HCT116 (cell line): Measurements from ENCODE around the gene ERP29. TPM values are rescaled to one million over a fixed set of nuclear protein-coding genes. Genes with fewer than 3 reads are reported as not detected.
"Not testable (repeated sequence)": the region's sequence is repeated elsewhere in the genome, so short reads cannot be mapped to it uniquely, and the experiment has no call there.

ENCODE experiments used
- ATAC-seq: fragments of 200-7000 bp; cut with Tn5 transposase; 2 replicates; pipeline ENCODE4 v1.9.1; 2020; ENCODE audit warnings: mild to moderate bottlenecking, moderate library complexity
- BruUV-seq: library from RNA; stranded (reverse); fragments of 400-500 nt; replicated peaks from 2 replicates; lab custom pipeline; 2021; lab: Mats Ljungman, UMichigan
- CTCF ChIA-PET: fragments of 300-600 bp; sonication (Branson Sonifier 250); formaldehyde crosslinking; loops from one replicate; lab custom pipeline; 2021; ENCODE audit warnings: antibody characterized with exemption; lab: Charles Lee
- POLR2A ChIA-PET: fragments of 300-600, 350-600 bp; sonication (Branson Sonifier 250); formaldehyde crosslinking; loops from one replicate; lab custom pipeline; 2021; ENCODE audit warnings: antibody characterized with exemption; lab: Charles Lee
- RAD21 ChIA-PET, 2 experiments: fragments of 300-600 bp; sonication (Branson Sonifier 250); formaldehyde crosslinking; loops; one replicate each; lab custom pipeline; 2023; ENCODE audit warnings: low total read pairs in 2 of 2; ENCODE audit not compliant: uncharacterized antibody in 2 of 2, unreplicated experiment in 2 of 2, low non-redundant PET in 1 of 2; lab: Charles Lee
- DNase-seq: peaks from one replicate; pipeline ENCODE4 v3.0.0-alpha.2; 2010; ENCODE audit warnings: low read depth, low spot score
- H2AFZ ChIP-seq: fragments of 200-600 bp; shearing (Covaris generic), sonication (generic); 2 replicates; pipeline ENCODE4 v1.6.1; 2017; ENCODE audit warnings: low read depth, mixed run types, mixed read lengths, antibody characterized with exemption, low read length; ENCODE audit not compliant: poor library complexity, severe bottlenecking
- H3K27ac ChIP-seq: 2 replicates; pipeline ENCODE4 v1.5.1; 2012; ENCODE audit warnings: low read depth, low read length
- H3K27me3 ChIP-seq: fragments of 200-600 bp; sonication (generic); 2 replicates; pipeline ENCODE4 v1.6.1; 2016; ENCODE audit warnings: mixed run types, low read length, mixed read lengths; ENCODE audit not compliant: insufficient read depth
- H3K36me3 ChIP-seq, 2 experiments: fragments of 200-500 bp in 1 of 2; fragments of 200-600 bp in 1 of 2; sonication (Bioruptor generic) in 1 of 2; sonication (generic) in 1 of 2; 2 replicates each; pipeline versions ENCODE4 v1.5.1 to v1.6.1; 2014 to 2016; ENCODE audit warnings: low read length in 2 of 2, inconsistent platforms in 1 of 2, mixed read lengths in 1 of 2, mixed run types in 1 of 2; ENCODE audit not compliant: insufficient read depth in 2 of 2, control insufficient read depth in 1 of 2
- H3K4me1 ChIP-seq, 2 experiments: fragments of 200-600 bp in 1 of 2; sonication (generic) in 1 of 2; 2 replicates each; pipeline versions ENCODE4 v1.5.1 to v1.6.1; 2012 to 2017; ENCODE audit warnings: low read length in 2 of 2, inconsistent platforms in 1 of 2, mild to moderate bottlenecking in 1 of 2, mixed read lengths in 1 of 2, mixed run types in 1 of 2, moderate library complexity in 1 of 2; ENCODE audit not compliant: insufficient read depth in 2 of 2, control insufficient read depth in 1 of 2
- H3K4me2 ChIP-seq: fragments of 200-600 bp; sonication (generic); 2 replicates; pipeline ENCODE4 v1.6.1; 2017; ENCODE audit warnings: mixed run types, low read length, mixed read lengths
- H3K4me3 ChIP-seq, 2 experiments: fragments of 200-600 bp in 1 of 2; sonication (generic) in 1 of 2; replicated peaks in 1 of 2; 2 replicates each; pipeline ENCODE4 v1.5.1; 2011 to 2016; ENCODE audit warnings: low read length in 2 of 2, control low read depth in 1 of 2, low read depth in 1 of 2, mild to moderate bottlenecking in 1 of 2, mixed read lengths in 1 of 2, mixed run types in 1 of 2
- H3K79me2 ChIP-seq: fragments of 200-600 bp; sonication (generic); 2 replicates; pipeline ENCODE4 v1.6.1; 2017; ENCODE audit warnings: mild to moderate bottlenecking, mixed run types, low read length, moderate library complexity, mixed read lengths; ENCODE audit not compliant: insufficient read depth
- H3K9ac ChIP-seq: fragments of 200-600 bp; sonication (generic); 2 replicates; pipeline ENCODE4 v1.6.1; 2016; ENCODE audit warnings: low read length, mixed read lengths
- H3K9me2 ChIP-seq: fragments of 200-600 bp; sonication (generic), shearing (Covaris generic); 2 replicates; pipeline ENCODE4 v1.6.1; 2017; ENCODE audit warnings: mixed run types, mild to moderate bottlenecking, moderate library complexity; ENCODE audit not compliant: insufficient read depth
- H3K9me3 ChIP-seq, 2 experiments: fragments of 200-500 bp in 1 of 2; fragments of 200-600 bp in 1 of 2; sonication (Bioruptor generic) in 1 of 2; sonication (generic) in 1 of 2; 2 replicates each; pipeline ENCODE4 v1.6.1; 2014 to 2017; ENCODE audit warnings: low read length in 2 of 2, mixed read lengths in 2 of 2, inconsistent platforms in 1 of 2, low read depth in 1 of 2, mild to moderate bottlenecking in 1 of 2, mixed run types in 1 of 2, moderate library complexity in 1 of 2; ENCODE audit not compliant: control insufficient read depth in 1 of 2, insufficient read depth in 1 of 2
- H4K20me1 ChIP-seq: fragments of 200-600 bp; sonication (generic), shearing (Covaris generic); 2 replicates; pipeline ENCODE4 v1.6.1; 2017; ENCODE audit warnings: mixed run types, mild to moderate bottlenecking, moderate library complexity; ENCODE audit not compliant: insufficient read depth
- CBX3 ChIP-seq: IDR thresholded peaks from 2 replicates; pipeline ENCODE4 v1.6.1; 2012; ENCODE audit warnings: low read depth
- CEBPB ChIP-seq: IDR thresholded peaks from 2 replicates; pipeline ENCODE4 v1.6.1; 2012; ENCODE audit warnings: low read depth
- EGR1 ChIP-seq: IDR thresholded peaks from 2 replicates; pipeline ENCODE4 v1.6.1; 2012; ENCODE audit warnings: low read depth
- MAX ChIP-seq: IDR thresholded peaks from 2 replicates; pipeline ENCODE4 v1.6.1; 2012
- POLR2A ChIP-seq: IDR thresholded peaks from 2 replicates; pipeline ENCODE4 v1.7.0; 2011; ENCODE audit warnings: borderline replicate concordance; ENCODE audit not compliant: insufficient read depth, insufficient read length; ENCODE audit errors: extremely low read depth
- REST ChIP-seq: IDR thresholded peaks from 2 replicates; pipeline ENCODE4 v1.6.1; 2012; ENCODE audit warnings: low read depth
- SIN3A ChIP-seq: IDR thresholded peaks from 2 replicates; pipeline ENCODE4 v1.6.1; 2012; ENCODE audit warnings: low read depth
- SP1 ChIP-seq: IDR thresholded peaks from 2 replicates; pipeline ENCODE4 v1.6.1; 2012; ENCODE audit warnings: low read depth
- ZFX ChIP-seq: fragments of 450-650 bp; IDR thresholded peaks from 2 replicates; pipeline ENCODE4 v1.6.1; 2017
- intact Hi-C: fragments of 100-400 bp; cut with micrococcal nuclease; formaldehyde crosslinking; loops from 2 replicates; pipeline ENCODE4 v1.10.0; 2022
- total RNA-seq: library from RNA; stranded (reverse); gene quantifications from one replicate; pipeline ENCODE4 v1.2.1, GENCODE V29; 2021; ENCODE audit not compliant: unreplicated experiment
- TF ChIP-seq, protein P1 (sequence below), 3 experiments: fragments of 200-600 bp in 1 of 3; sonication (generic) in 1 of 3; IDR thresholded peaks in 2 of 3; conservative IDR thresholded peaks in 1 of 3; 2 replicates each; pipeline ENCODE4 v1.5.1; 2012 to 2017; ENCODE audit warnings: low read depth in 2 of 3, low read length in 2 of 3, antibody characterized with exemption in 1 of 3, borderline replicate concordance in 1 of 3, control low read depth in 1 of 3, mild to moderate bottlenecking in 1 of 3, mixed read lengths in 1 of 3, mixed run types in 1 of 3, moderate library complexity in 1 of 3; ENCODE audit not compliant: insufficient read depth in 1 of 3

The ERP29 gene
- total RNA-seq, 1 experiment from 2014 or later: 130 TPM

GRCh38 chr12:112032292-112032691 lies 19.1 kb downstream of the ERP29 start (continued):
- TF ChIP-seq, protein P1, sequence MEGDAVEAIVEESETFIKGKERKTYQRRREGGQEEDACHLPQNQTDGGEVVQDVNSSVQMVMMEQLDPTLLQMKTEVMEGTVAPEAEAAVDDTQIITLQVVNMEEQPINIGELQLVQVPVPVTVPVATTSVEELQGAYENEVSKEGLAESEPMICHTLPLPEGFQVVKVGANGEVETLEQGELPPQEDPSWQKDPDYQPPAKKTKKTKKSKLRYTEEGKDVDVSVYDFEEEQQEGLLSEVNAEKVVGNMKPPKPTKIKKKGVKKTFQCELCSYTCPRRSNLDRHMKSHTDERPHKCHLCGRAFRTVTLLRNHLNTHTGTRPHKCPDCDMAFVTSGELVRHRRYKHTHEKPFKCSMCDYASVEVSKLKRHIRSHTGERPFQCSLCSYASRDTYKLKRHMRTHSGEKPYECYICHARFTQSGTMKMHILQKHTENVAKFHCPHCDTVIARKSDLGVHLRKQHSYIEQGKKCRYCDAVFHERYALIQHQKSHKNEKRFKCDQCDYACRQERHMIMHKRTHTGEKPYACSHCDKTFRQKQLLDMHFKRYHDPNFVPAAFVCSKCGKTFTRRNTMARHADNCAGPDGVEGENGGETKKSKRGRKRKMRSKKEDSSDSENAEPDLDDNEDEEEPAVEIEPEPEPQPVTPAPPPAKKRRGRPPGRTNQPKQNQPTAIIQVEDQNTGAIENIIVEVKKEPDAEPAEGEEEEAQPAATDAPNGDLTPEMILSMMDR (IDR thresholded peaks at IDR 0.05 in 2 of 3, conservative IDR thresholded peaks at IDR 0.05 in 1 of 3; ENCODE audit: borderline replicate concordance in 1 of 3, insufficient read depth in 1 of 3, low read depth in 2 of 3, low read length in 2 of 3): no peak
- TF ChIP-seq, all 23 proteins: peak for 0

GRCh38 chr12:112035219-112035785 lies 22.1 kb downstream of the ERP29 start:
- no peak overlapping the region for H3K9ac ChIP-seq
- peaks cover 18% of the 10 kb centered on the region; the same call in 1 of the 2 replicates for H3K79me2 ChIP-seq
- intact Hi-C loops: loop anchor here (10.0 kb wide), 1 partner anchor 349 kb away; the partner anchor contains the start of gene HECTD4
- no peaks in the 10 kb centered on the region for H3K9me3 ChIP-seq
- POLR2A ChIA-PET: no interaction called here
- H3K27ac ChIP-seq: no peak overlapping the region
- ATAC-seq: no peak
- no TSS peak for BruUV-seq
- H3K4me2 ChIP-seq: no peak overlapping the region
- no peaks in the 10 kb centered on the region for H3K9me2 ChIP-seq
- no peaks in the 10 kb centered on the region for H3K27me3 ChIP-seq
- no peaks in the 10 kb centered on the region for H3K4me1 ChIP-seq
- CTCF ChIA-PET: no interaction called here
- RAD21 ChIA-PET: no interaction called here
- H3K4me3 ChIP-seq: no peak overlapping the region
- H3K36me3 ChIP-seq: peaks cover 60 to 70% of the 10 kb centered on the region in 2 experiments
- no peaks in the 10 kb centered on the region for H4K20me1 ChIP-seq
- TF ChIP-seq CEBPB (no peak), MAX (no peak), EGR1 (no peak), ZFX (no peak), POLR2A (no peak), REST (no peak), SP1 (no peak), SIN3A (no peak), CBX3 (no peak)
- no peak for DNase-seq
- H2AFZ ChIP-seq: no peak overlapping the region

DNA sequence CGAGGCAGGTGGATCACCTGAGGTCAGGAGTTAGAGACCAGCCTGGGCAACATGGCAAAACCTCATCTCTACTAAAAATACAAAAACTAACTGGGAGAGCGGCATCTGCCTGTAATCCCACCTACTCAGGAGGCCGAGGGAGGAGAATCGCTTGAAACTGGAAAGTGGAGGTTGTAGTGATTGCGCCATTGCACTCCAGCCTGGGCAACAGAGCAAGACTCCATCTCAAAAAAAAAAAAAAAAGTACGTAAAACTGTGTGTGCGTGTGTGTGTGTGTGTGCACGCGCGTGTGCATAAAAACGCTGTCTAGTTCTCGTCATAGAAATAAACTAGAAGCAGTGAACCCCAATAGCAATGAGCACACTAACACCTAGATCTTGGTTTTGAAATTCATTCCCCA lies 23.4 kb downstream of the ERP29 start:
- CTCF ChIA-PET, BruUV-seq, H3K27me3 ChIP-seq, H3K27ac ChIP-seq, H3K4me2 ChIP-seq, H4K20me1 ChIP-seq, H3K9me2 ChIP-seq, H2AFZ ChIP-seq, ATAC-seq, H3K9ac ChIP-seq, RAD21 ChIA-PET, H3K4me1 ChIP-seq, POLR2A ChIA-PET, H3K9me3 ChIP-seq, DNase-seq, H3K4me3 ChIP-seq: not testable (repeated sequence)
- intact Hi-C loops: loop anchor here (10.0 kb wide), 1 partner anchor 348 kb away; the partner anchor contains the start of gene HECTD4
- Histone ChIP-seq H3K36me3 (peaks cover 65 to 70% of the 10 kb centered on the region in 2 experiments), H3K79me2 (peaks cover 14% of the 10 kb centered on the region; the same call in 1 of the 2 replicates)
